DOHH2 (cell line): ENCODE results near the gene PSRC1.

ENCODE experiments used
- EZH2phosphoT487 ChIP-seq: fragments of 200-600 bp; sonication (generic); IDR thresholded peaks from 2 replicates; pipeline ENCODE4 v1.6.1; 2017; ENCODE audit warnings: borderline replicate concordance, mild to moderate bottlenecking, antibody characterized with exemption, low read length, moderate library complexity, mixed read lengths
- TF ChIP-seq, protein P1 (sequence below): fragments of 200-600 bp; sonication (generic); IDR thresholded peaks from one replicate; pipeline ENCODE4 v1.5.1; 2014; ENCODE audit warnings: antibody characterized with exemption, mild to moderate bottlenecking, low read depth, low read length; ENCODE audit not compliant: poor library complexity, severe bottlenecking

DNA sequence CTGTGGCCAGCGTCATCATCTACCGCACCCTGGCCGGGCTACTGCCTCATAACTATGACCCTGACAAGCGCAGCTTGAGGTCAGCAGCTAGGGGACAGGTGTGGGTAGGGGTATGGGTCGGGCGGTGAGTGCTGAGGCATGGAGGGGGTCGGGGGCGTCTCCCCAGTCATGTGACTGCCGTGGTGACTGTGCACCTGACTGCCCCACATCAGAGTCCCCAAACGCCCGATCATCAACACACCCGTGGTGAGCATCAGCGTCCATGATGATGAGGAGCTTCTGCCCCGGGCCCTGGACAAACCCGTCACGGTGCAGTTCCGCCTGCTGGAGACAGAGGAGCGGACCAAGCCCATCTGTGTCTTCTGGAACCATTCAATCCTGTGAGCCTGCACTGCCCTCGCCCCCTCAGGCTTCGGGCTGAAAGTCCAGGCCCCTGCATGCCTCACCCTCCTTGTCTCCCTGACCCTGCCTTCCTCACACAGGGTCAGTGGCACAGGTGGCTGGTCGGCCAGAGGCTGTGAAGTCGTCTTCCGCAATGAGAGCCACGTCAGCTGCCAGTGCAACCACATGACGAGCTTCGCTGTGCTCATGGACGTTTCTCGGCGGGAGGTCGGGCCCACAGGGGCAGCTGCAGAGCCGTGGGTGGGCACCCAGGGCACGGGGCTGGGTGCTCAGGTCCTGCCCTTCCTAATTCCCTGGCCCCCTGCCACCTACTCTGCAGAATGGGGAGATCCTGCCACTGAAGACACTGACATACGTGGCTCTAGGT lies 13.5 kb downstream of the PSRC1 start:
- TF ChIP-seq, protein P1, sequence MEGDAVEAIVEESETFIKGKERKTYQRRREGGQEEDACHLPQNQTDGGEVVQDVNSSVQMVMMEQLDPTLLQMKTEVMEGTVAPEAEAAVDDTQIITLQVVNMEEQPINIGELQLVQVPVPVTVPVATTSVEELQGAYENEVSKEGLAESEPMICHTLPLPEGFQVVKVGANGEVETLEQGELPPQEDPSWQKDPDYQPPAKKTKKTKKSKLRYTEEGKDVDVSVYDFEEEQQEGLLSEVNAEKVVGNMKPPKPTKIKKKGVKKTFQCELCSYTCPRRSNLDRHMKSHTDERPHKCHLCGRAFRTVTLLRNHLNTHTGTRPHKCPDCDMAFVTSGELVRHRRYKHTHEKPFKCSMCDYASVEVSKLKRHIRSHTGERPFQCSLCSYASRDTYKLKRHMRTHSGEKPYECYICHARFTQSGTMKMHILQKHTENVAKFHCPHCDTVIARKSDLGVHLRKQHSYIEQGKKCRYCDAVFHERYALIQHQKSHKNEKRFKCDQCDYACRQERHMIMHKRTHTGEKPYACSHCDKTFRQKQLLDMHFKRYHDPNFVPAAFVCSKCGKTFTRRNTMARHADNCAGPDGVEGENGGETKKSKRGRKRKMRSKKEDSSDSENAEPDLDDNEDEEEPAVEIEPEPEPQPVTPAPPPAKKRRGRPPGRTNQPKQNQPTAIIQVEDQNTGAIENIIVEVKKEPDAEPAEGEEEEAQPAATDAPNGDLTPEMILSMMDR, result no peak
- TF ChIP-seq EZH2phosphoT487, result no peak
